HepG2 (cell line): Measurements from ENCODE around the gene STK32C. TPM values are rescaled to one million over a fixed set of nuclear protein-coding genes. Genes with fewer than 3 reads are reported as not detected.

Experiments
- ATAC-seq: fragments of 200-7000 bp; cut with Tn5 transposase; 3 replicates; pipeline ENCODE4 v1.9.1; 2020; ENCODE audit warnings: mild to moderate bottlenecking, moderate library complexity
- BruUV-seq: library from RNA; stranded (reverse); fragments of 400-500 nt; replicated peaks from 2 replicates; lab custom pipeline; 2021; lab: Mats Ljungman, UMichigan
- CTCF ChIA-PET: fragments of 300-600 bp; formaldehyde crosslinking; extraction: SDS; loops from one replicate; lab custom pipeline; 2021; ENCODE audit warnings: low total read pairs, inconsistent platforms, low intra/inter-chr PET ratio; lab: Yijun Ruan, JAX
- POLR2A ChIA-PET: fragments of 350-600 bp; sonication (Branson Sonifier 250); formaldehyde crosslinking; loops from one replicate; lab custom pipeline; 2020; ENCODE audit warnings: antibody characterized with exemption, inconsistent platforms; lab: Yijun Ruan, JAX
- DNase-seq: peaks from one replicate; pipeline ENCODE4 v3.0.0-alpha.2; 2015; ENCODE audit warnings: low spot score
- FAIRE-seq: peaks from 3 replicates; lab custom pipeline; 2011; peaks lifted over from hg19 to GRCh38; lab: Jason Lieb, UNC
- H2AFZ ChIP-seq: one replicate; pipeline ENCODE4 v1.6.1; 2011; ENCODE audit warnings: low read length, inconsistent platforms
- H3K27ac ChIP-seq: fragments of 300-600 bp; 3 replicates; pipeline ENCODE4 v1.8.0; 2011; ENCODE audit warnings: mixed run types, mild to moderate bottlenecking, mixed read lengths, low read length, inconsistent platforms; ENCODE audit not compliant: insufficient read depth; ENCODE audit errors: extremely low read length
- H3K27me3 ChIP-seq, 2 experiments: fragments of 200-600 bp in 1 of 2; 2 replicates in 1 of 2; 3 replicates in 1 of 2; pipeline versions ENCODE4 v1.6.0 to v1.8.0; 2011; ENCODE audit warnings: low read length in 2 of 2, mild to moderate bottlenecking in 2 of 2, moderate library complexity in 2 of 2, inconsistent platforms in 1 of 2; ENCODE audit not compliant: insufficient read depth in 2 of 2, control insufficient read depth in 1 of 2
- H3K36me3 ChIP-seq, 2 experiments: fragments of 200-600 bp in 1 of 2; replicated peaks in 1 of 2; 2 replicates in 1 of 2; 3 replicates in 1 of 2; pipeline versions ENCODE4 v1.5.1 to v1.8.0; 2011; ENCODE audit warnings: low read length in 2 of 2, inconsistent platforms in 1 of 2; ENCODE audit not compliant: insufficient read depth in 2 of 2, control insufficient read depth in 1 of 2
- H3K4me1 ChIP-seq: 2 replicates; pipeline ENCODE4 v1.5.1; 2012; ENCODE audit warnings: low read length, inconsistent platforms; ENCODE audit not compliant: insufficient read depth
- H3K4me2 ChIP-seq: 2 replicates; pipeline ENCODE4 v1.6.0; 2011; ENCODE audit warnings: low read depth, low read length, inconsistent platforms
- H3K4me3 ChIP-seq, 3 experiments: fragments of 200-600 bp in 1 of 3; sonication (generic), shearing (Covaris generic) in 1 of 3; replicated peaks in 1 of 3; 2 replicates each; pipeline ENCODE4 v1.5.1; 2011 to 2016; ENCODE audit warnings: low read length in 3 of 3, inconsistent platforms in 2 of 3, low read depth in 2 of 3, mild to moderate bottlenecking in 2 of 3, control low read depth in 1 of 3, mixed read lengths in 1 of 3; ENCODE audit not compliant: insufficient read depth in 1 of 3
- H3K79me2 ChIP-seq: one replicate; pipeline ENCODE4 v1.6.1; 2011; ENCODE audit warnings: low read length, inconsistent platforms; ENCODE audit not compliant: insufficient read depth
- H3K9ac ChIP-seq: 2 replicates; pipeline ENCODE4 v1.6.0; 2011; ENCODE audit warnings: mild to moderate bottlenecking, low read depth, low read length, inconsistent platforms; ENCODE audit not compliant: insufficient read depth
- H3K9me3 ChIP-seq: 2 replicates; pipeline ENCODE4 v1.5.1; 2012; ENCODE audit warnings: mild to moderate bottlenecking, low read length
- H4K20me1 ChIP-seq: 2 replicates; pipeline ENCODE4 v1.6.0; 2011; ENCODE audit warnings: inconsistent platforms, mild to moderate bottlenecking, low read length, moderate library complexity; ENCODE audit not compliant: insufficient read depth
- FOXA3 ChIP-seq: IDR thresholded peaks from 2 replicates; pipeline ENCODE4 v1.6.1; 2016; ENCODE audit warnings: missing genetic modification reagents, missing compliant biosample characterization
- GABPA ChIP-seq, 2 experiments: IDR thresholded peaks; 2 replicates each; pipeline ENCODE4 v1.6.1; 2011 to 2016; ENCODE audit warnings: low read depth in 2 of 2, low read length in 1 of 2, missing biosample characterization in 1 of 2, missing genetic modification characterization in 1 of 2
- MAFF ChIP-seq: IDR thresholded peaks from 2 replicates; pipeline ENCODE4 v1.6.1; 2011; ENCODE audit warnings: low read depth, low read length, improper control_type of control experiment
- SALL1 ChIP-seq: sonication (generic); formaldehyde crosslinking; IDR thresholded peaks from 2 replicates; pipeline ENCODE4 v1.8.0; 2022; ENCODE audit warnings: mild to moderate bottlenecking, missing genetic modification reagents
- ZFP36L1 ChIP-seq: sonication (generic); formaldehyde crosslinking; IDR thresholded peaks from 2 replicates; pipeline ENCODE4 v1.8.0; 2022; ENCODE audit warnings: mild to moderate bottlenecking, missing genetic modification reagents, moderate library complexity
- ZFY ChIP-seq: sonication (generic); formaldehyde crosslinking; IDR thresholded peaks from 2 replicates; pipeline ENCODE4 v1.4.0; 2020; ENCODE audit warnings: missing genetic modification reagents
- ZNF124 ChIP-seq: sonication (generic); formaldehyde crosslinking; IDR thresholded peaks from 2 replicates; pipeline ENCODE4 v1.4.0; 2020; ENCODE audit warnings: missing genetic modification reagents
- ZNF629 ChIP-seq: sonication (generic); formaldehyde crosslinking; conservative IDR thresholded peaks from 2 replicates; pipeline ENCODE4 v1.5.0; 2020; ENCODE audit warnings: missing genetic modification reagents
- ZNF782 ChIP-seq: sonication (generic); formaldehyde crosslinking; IDR thresholded peaks from 2 replicates; pipeline ENCODE4 v1.4.0; 2020; ENCODE audit warnings: missing genetic modification reagents, mild to moderate bottlenecking, borderline replicate concordance
- WGBS: methylation state at CpG from one replicate; pipeline ENCODE4 v1.1.6; 2017; ENCODE audit warnings: low lambda C conversion rate; 5-methylcytosine and 5-hydroxymethylcytosine counted together
- in situ Hi-C: cut with HindIII; loops from 2 replicates; pipeline ENCODE4 v1.10.0; 2017; ENCODE audit warnings: low pct_unique_long_range_greater_than_20kb; ENCODE audit not compliant: extremely low pct_ligation_motif_present
- intact Hi-C: fragments of 100-400 bp; cut with micrococcal nuclease; formaldehyde crosslinking; loops from one replicate; pipeline ENCODE4 v1.10.0; 2022; ENCODE audit not compliant: unreplicated experiment
- polyA plus RNA-seq, 8 experiments: library from polyadenylated mRNA; depleted of rRNA in 3 of 8; stranded (reverse) in 7 of 8; unstranded in 1 of 8; fragments of >200 nt; fragmentation: Illumina TruSeq in 4 of 8; extraction: Trizol in 4 of 8; gene quantifications; 2 replicates each; pipeline versions ENCODE4 v1.2.1 to v1.2.3, GENCODE V29; 2011 to 2016; ENCODE audit warnings: low read depth in 4 of 8, missing spikeins in 1 of 8, mixed read lengths in 1 of 8; ENCODE audit not compliant: insufficient read depth in 1 of 8
- total RNA-seq, 5 experiments: library from RNA; depleted of rRNA; stranded (reverse); fragments of >200 nt; fragmentation: Illumina TruSeq; extraction: Trizol; gene quantifications; 2 replicates each; pipeline ENCODE4 v1.2.3, GENCODE V29; 2016; ENCODE audit warnings: low read depth in 1 of 5
- TF ChIP-seq, protein P1 (sequence below): sonication (generic); formaldehyde crosslinking; IDR thresholded peaks from 2 replicates; pipeline ENCODE4 v1.8.0; 2022; ENCODE audit warnings: mild to moderate bottlenecking, missing genetic modification reagents; ENCODE audit not compliant: insufficient replicate concordance
- TF ChIP-seq, protein P2 (sequence below): sonication (generic); formaldehyde crosslinking; IDR thresholded peaks from 2 replicates; pipeline ENCODE4 v1.5.0; 2020; ENCODE audit warnings: mild to moderate bottlenecking, missing genetic modification reagents

STK32C gene
- total and polyA plus RNA-seq, 2 of the 13 experiments (the other 11 are each of a cell fraction or from before 2014, with no cell fraction given), result 10.9 to 19.4 TPM

DNA sequence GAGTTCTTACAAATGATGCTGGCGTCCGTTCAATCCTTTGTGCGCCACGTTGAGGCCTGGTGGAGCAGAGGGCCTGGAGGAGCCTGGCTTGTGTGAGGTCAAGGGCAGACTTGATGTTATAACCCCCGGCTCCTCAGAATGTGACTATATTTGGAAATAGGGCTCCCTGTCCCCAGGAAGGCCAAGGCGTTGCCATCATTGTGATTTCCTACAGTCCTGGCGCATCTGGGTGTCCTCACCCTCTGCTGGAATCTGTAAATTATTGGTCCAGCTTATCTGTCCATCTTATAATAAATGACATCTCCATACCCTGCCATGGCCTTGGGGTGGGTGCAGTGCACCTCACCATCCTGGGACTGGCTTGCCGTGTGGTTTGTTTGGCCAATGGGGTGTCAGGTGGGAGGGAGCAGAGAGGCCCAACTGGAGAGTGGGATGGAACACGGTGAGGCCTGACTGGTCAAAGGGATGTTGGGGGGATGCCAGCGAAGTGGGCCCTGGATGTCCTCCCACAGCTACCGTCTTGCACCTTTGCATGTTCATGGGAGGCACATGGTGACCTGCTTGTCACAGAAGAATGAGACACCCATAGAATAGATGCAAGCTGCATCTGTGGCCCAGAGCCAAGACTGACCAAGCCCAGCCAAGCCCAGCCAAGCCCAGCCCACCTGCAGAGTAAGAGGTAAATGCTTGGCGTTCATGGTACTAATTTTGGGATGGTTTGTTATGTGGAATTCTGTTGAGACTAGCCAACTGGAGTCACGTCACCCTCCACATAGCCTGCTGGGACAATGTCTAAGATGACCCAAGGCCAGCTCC lies 13.1 kb upstream of the STK32C start:
- H3K4me2 ChIP-seq, result peak overlapping the region; percentile 76
- peaks cover 26% of the 10 kb centered on the region for H3K4me1 ChIP-seq
- H3K9ac ChIP-seq, result no peak overlapping the region
- POLR2A ChIA-PET, result interaction anchor here (1.6 kb wide), 1 partner anchor 13 kb away, joined by 4 read pairs; the partner anchor contains the start of gene STK32C
- no peak overlapping the region for H2AFZ ChIP-seq
- BruUV-seq, result no TSS peak
- TF ChIP-seq ZFY (CRISPR knock-in tag) (peak; percentile 20; the same call in 1 of the 2 replicates), ZNF124 (CRISPR knock-in tag) (no peak)
- H3K79me2 ChIP-seq, result no peaks in the 10 kb centered on the region
- peak overlapping the region in 1 of 3 experiments; percentile 39; a peak in 1 of 6 replicates for H3K4me3 ChIP-seq
- no peak for ATAC-seq
- no peak for DNase-seq
- no peak for FAIRE-seq
- no peaks in the 10 kb centered on the region for H3K36me3 ChIP-seq
- CTCF ChIA-PET, result no interaction called here
- no peaks in the 10 kb centered on the region for H4K20me1 ChIP-seq
- 88% methylated on average over 13 of the region's 13 CpGs for WGBS
- in situ Hi-C loops (no loop called here), intact Hi-C loops (no loop called here)
- H3K9me3 ChIP-seq, result no peaks in the 10 kb centered on the region
- no peak overlapping the region for H3K27ac ChIP-seq
- H3K27me3 ChIP-seq, result no peaks in the 10 kb centered on the region

DNA sequence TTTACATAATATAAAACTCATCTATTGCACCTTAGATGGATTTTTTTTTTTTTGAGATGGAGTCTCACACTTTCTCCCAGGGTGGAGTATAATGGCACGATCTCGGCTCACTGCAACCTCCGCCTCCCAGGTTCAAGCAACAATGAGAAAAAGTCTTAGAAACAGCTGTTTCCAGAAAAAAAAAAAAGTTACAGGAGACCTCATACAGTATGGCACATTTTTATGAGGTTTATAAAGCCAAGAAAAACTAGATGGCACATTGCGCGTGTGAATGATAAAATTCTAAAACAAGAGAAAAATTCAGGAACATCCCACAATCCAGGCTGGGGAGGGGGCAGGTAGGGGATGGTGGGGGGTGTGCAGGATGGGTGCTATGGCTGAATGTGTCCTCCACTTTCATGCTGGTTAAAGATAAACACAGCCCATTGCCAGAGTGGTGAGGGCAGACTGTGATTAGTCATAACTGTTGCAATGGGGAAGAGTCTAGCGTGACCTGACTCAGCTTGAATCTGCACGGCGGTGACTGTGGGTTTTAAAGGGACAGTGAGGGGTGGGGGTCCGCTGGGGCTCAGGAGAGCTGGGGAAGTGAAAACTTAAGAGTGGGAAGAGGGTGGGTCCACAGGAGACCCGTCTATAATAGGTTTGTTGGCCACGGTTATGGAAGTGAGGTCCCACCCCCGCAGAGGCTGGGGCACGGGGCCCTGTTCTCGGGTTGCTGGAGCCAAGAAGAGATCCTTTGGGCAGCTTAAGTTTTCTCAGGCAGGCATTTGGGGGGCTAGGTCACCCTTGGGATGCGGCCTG lies 12.3 kb upstream of the STK32C start:
- CTCF ChIA-PET, result no interaction called here
- WGBS, result 22% methylated on average over 11 of the region's 15 CpGs
- no TSS peak for BruUV-seq
- Histone ChIP-seq H3K4me3 (peak overlapping the region in 1 of 3 experiments; percentile 39; a peak in 1 of 6 replicates), H3K79me2 (no peaks in the 10 kb centered on the region), H4K20me1 (no peaks in the 10 kb centered on the region), H3K36me3 (no peaks in the 10 kb centered on the region), H3K9me3 (no peaks in the 10 kb centered on the region), H3K27me3 (no peaks in the 10 kb centered on the region), H3K27ac (no peak overlapping the region), H2AFZ (no peak overlapping the region), H3K9ac (peak overlapping the region; percentile 49; the same call in 1 of the 2 replicates), H3K4me1 (peaks cover 26% of the 10 kb centered on the region), H3K4me2 (peak overlapping the region; percentile 76)
- FAIRE-seq, result peak; percentile 79
- POLR2A ChIA-PET, result interaction anchor here (1.0 to 1.6 kb wide), 2 partner anchors 8 to 12 kb away, joined by 3 to 4 read pairs; partner anchors contain the start of gene STK32C
- in situ Hi-C loops (no loop called here), intact Hi-C loops (no loop called here)
- peak; percentile 92 for ATAC-seq
- peak; percentile 71 for DNase-seq
- 0 out of 2 replicates have a peak, but pooled peaks have one; percentile 31 for TF ChIP-seq SALL1 (CRISPR knock-in tag)
- TF ChIP-seq ZNF629 (CRISPR knock-in tag), result 0 out of 2 replicates have a peak, but pooled peaks have one; percentile 14
- TF ChIP-seq FOXA3 (CRISPR knock-in tag), result peak; percentile 48
- TF ChIP-seq GABPA (IDR thresholded peaks at IDR 0.05; ENCODE audit: low read depth, low read length), result no peak
- TF ChIP-seq GABPA (CRISPR knock-in tag; IDR thresholded peaks at IDR 0.05; ENCODE audit: low read depth), result no peak
- no peak for TF ChIP-seq ZNF782 (CRISPR knock-in tag)
- TF ChIP-seq, protein P1, sequence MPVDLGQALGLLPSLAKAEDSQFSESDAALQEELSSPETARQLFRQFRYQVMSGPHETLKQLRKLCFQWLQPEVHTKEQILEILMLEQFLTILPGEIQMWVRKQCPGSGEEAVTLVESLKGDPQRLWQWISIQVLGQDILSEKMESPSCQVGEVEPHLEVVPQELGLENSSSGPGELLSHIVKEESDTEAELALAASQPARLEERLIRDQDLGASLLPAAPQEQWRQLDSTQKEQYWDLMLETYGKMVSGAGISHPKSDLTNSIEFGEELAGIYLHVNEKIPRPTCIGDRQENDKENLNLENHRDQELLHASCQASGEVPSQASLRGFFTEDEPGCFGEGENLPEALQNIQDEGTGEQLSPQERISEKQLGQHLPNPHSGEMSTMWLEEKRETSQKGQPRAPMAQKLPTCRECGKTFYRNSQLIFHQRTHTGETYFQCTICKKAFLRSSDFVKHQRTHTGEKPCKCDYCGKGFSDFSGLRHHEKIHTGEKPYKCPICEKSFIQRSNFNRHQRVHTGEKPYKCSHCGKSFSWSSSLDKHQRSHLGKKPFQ (CRISPR knock-in tag), result no peak
- peak; percentile 85 for TF ChIP-seq MAFF
- no peak for TF ChIP-seq ZFP36L1
- TF ChIP-seq, protein P2, sequence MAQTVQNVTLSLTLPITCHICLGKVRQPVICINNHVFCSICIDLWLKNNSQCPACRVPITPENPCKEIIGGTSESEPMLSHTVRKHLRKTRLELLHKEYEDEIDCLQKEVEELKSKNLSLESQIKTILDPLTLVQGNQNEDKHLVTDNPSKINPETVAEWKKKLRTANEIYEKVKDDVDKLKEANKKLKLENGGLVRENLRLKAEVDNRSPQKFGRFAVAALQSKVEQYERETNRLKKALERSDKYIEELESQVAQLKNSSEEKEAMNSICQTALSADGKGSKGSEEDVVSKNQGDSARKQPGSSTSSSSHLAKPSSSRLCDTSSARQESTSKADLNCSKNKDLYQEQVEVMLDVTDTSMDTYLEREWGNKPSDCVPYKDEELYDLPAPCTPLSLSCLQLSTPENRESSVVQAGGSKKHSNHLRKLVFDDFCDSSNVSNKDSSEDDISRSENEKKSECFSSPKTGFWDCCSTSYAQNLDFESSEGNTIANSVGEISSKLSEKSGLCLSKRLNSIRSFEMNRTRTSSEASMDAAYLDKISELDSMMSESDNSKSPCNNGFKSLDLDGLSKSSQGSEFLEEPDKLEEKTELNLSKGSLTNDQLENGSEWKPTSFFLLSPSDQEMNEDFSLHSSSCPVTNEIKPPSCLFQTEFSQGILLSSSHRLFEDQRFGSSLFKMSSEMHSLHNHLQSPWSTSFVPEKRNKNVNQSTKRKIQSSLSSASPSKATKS (CRISPR knock-in tag), result no peak
